Measurements from ENCODE around the gene HMCN1.

The HMCN1 gene

GRCh38 chr1:186026946-186027345 lies 292.8 kb downstream of the HMCN1 start:
- CTCF ChIA-PET: no interaction called here
- H3K4me3 ChIP-seq (ENCODE audit: low read depth, low read length): no peak overlapping the region
- POLR2A ChIA-PET: no interaction called here
- no peak for TF ChIP-seq CTCF (IDR thresholded peaks at IDR 0.05; ENCODE audit: insufficient read depth, low read length, missing control alignments)
- DNase-seq (ENCODE audit: low read depth, low spot score): no peak

- ChIA-PET POLR2A (no interaction called here), CTCF (no interaction called here)
- no peak overlapping the region for H3K4me3 ChIP-seq (ENCODE audit: low read depth, low read length)
- TF ChIP-seq CTCF (IDR thresholded peaks at IDR 0.05; ENCODE audit: insufficient read depth, low read length, missing control alignments): no peak
- DNase-seq (ENCODE audit: low read depth, low spot score): no peak
These were observed 293.4 kb downstream of the HMCN1 start for GRCh38 chr1:186027621-186028020.

GRCh38 chr1:186030453-186030852 lies 296.3 kb downstream of the HMCN1 start:
- no peak for DNase-seq (ENCODE audit: low read depth, low spot score)
- CTCF ChIA-PET: no interaction called here
- POLR2A ChIA-PET: no interaction called here
- no peak overlapping the region for H3K4me3 ChIP-seq (ENCODE audit: low read depth, low read length)
- TF ChIP-seq CTCF (IDR thresholded peaks at IDR 0.05; ENCODE audit: insufficient read depth, low read length, missing control alignments): no peak

GRCh38 chr1:186033847-186034271 lies 299.7 kb downstream of the HMCN1 start:
- H3K4me3 ChIP-seq (ENCODE audit: low read depth, low read length): no peak overlapping the region
- no peak for TF ChIP-seq CTCF (IDR thresholded peaks at IDR 0.05; ENCODE audit: insufficient read depth, low read length, missing control alignments)
- POLR2A ChIA-PET: no interaction called here
- CTCF ChIA-PET: interaction anchor here (0.7 kb wide), 1 partner anchor 224 kb away, joined by 3 read pairs; no protein-coding TSS in a partner anchor
- DNase-seq (ENCODE audit: low read depth, low spot score): no peak

- ChIA-PET CTCF (no interaction called here), POLR2A (no interaction called here)
- TF ChIP-seq CTCF (IDR thresholded peaks at IDR 0.05; ENCODE audit: insufficient read depth, low read length, missing control alignments): no peak
- no peak overlapping the region for H3K4me3 ChIP-seq (ENCODE audit: low read depth, low read length)
- DNase-seq (ENCODE audit: low read depth, low spot score): no peak
These were observed 308.0 kb downstream of the HMCN1 start for GRCh38 chr1:186042230-186042629.

GRCh38 chr1:186043296-186043695 lies 309.1 kb downstream of the HMCN1 start:
- POLR2A ChIA-PET: no interaction called here
- no peak for DNase-seq (ENCODE audit: low read depth, low spot score)
- CTCF ChIA-PET: interaction anchor here (0.6 kb wide), 1 partner anchor 45 kb away, joined by 4 read pairs; no protein-coding TSS in a partner anchor
- no peak overlapping the region for H3K4me3 ChIP-seq (ENCODE audit: low read depth, low read length)
- TF ChIP-seq CTCF (IDR thresholded peaks at IDR 0.05; ENCODE audit: insufficient read depth, low read length, missing control alignments): no peak
